ENCODE data around the gene TMC6. TPM values are rescaled to one million over a fixed set of nuclear protein-coding genes. Genes with fewer than 3 reads are reported as not detected.

The TMC6 gene
- total and polyA plus RNA-seq, 12 donors = 2.5 to 79.0 (median 19.1) TPM

GRCh38 chr17:78144736-78145641, 16.4 kb upstream of the TMC6 start:
- TF ChIP-seq CTCF (IDR thresholded peaks at IDR 0.05) = no peak
- no peak for TF ChIP-seq POLR2A (IDR thresholded peaks at IDR 0.05)
- peak overlapping the region in 3 of 5 donors; percentile 26 to 58 (median 54) for H3K27ac ChIP-seq
- H3K9me3 ChIP-seq (replicated peaks in 1 of 3) = no peaks in the 10 kb centered on the region
- 61 to 71% (median 65%) methylated on average over 6 to 18 of the region's 18 CpGs for WGBS, 4 donors
- peaks cover 22 to 39% of the 10 kb centered on the region in 2 donors for H3K4me1 ChIP-seq (replicated peaks in 1 of 2)
- H3K27me3 ChIP-seq = no peaks in the 10 kb centered on the region
- no peak overlapping the region for H3K4me3 ChIP-seq
- DNase-seq = peak in 1 of 7 donors; percentile 32
- intact Hi-C loops (cut with DNase I) = no loop called here
- H3K36me3 ChIP-seq (replicated peaks in 1 of 2) = no peaks in the 10 kb centered on the region

- WGBS, 4 donors = 33 to 46% (median 35%) methylated on average over 6 to 11 of the region's 11 CpGs
- DNase-seq = peak; percentile 88 to 95 (median 93)
- no peak overlapping the region for H3K4me3 ChIP-seq
Measured at GRCh38 chr17:78144147-78144719, 15.7 kb upstream of the TMC6 start.

GRCh38 chr17:78143214-78144146, 14.9 kb upstream of the TMC6 start:
- Histone ChIP-seq H3K9me3 (replicated peaks in 1 of 3) (no peaks in the 10 kb centered on the region), H3K27me3 (no peaks in the 10 kb centered on the region), H3K36me3 (replicated peaks in 1 of 2) (no peaks in the 10 kb centered on the region), H3K4me3 (no peak overlapping the region), H3K27ac (peak overlapping the region in 2 of 5 donors; percentile 54 to 62), H3K4me1 (replicated peaks in 1 of 2) (peaks cover 22 to 39% of the 10 kb centered on the region in 2 donors)
- intact Hi-C loops (cut with DNase I) = no loop called here
- WGBS, 4 donors = 80 to 83% (median 82%) methylated on average over 16 to 21 of the region's 21 CpGs
- DNase-seq = peak in 1 of 7 donors; percentile 15
- no peak for TF ChIP-seq POLR2A (IDR thresholded peaks at IDR 0.05)
- no peak for TF ChIP-seq CTCF (IDR thresholded peaks at IDR 0.05)

More at GRCh38 chr17:78144147-78144719, 15.7 kb upstream of the TMC6 start:
- H3K27ac ChIP-seq = peak overlapping the region in 3 of 5 donors; percentile 26 to 62 (median 54)
- H3K9me3 ChIP-seq (replicated peaks in 1 of 3) = no peaks in the 10 kb centered on the region
- intact Hi-C loops (cut with DNase I) = no loop called here
- TF ChIP-seq POLR2A (IDR thresholded peaks at IDR 0.05) (no peak), CTCF (IDR thresholded peaks at IDR 0.05) (peak in 1 of 6 experiments; percentile 10)
- H3K36me3 ChIP-seq (replicated peaks in 1 of 2) = no peaks in the 10 kb centered on the region
- H3K4me1 ChIP-seq (replicated peaks in 1 of 2) = peaks cover 22 to 39% of the 10 kb centered on the region in 2 donors
- no peaks in the 10 kb centered on the region for H3K27me3 ChIP-seq

Data from adrenal gland (tissue), 12 donors.